Uterus (tissue), 4 donors: ENCODE measurements around the gene CEP85L. TPM values are rescaled to one million over a fixed set of nuclear protein-coding genes. Genes with fewer than 3 reads are reported as not detected.

Experiments
- DNase-seq, 2 donors: peaks; one replicate each; pipeline ENCODE4 v3.0.0-alpha.2; 2019 to 2020
- H3K27ac ChIP-seq, 2 donors: fragments of 200-600 bp; sonication (generic); 1 replicate in 1 of 2; 2 replicates in 1 of 2; pipeline ENCODE4 v1.5.1; 2016 to 2018
- H3K27me3 ChIP-seq, 2 donors: fragments of 200-600 bp; sonication (generic); one replicate each; pipeline ENCODE4 v1.5.1; 2018 to 2019; ENCODE audit warnings: control low read depth in 1 of 2
- H3K36me3 ChIP-seq, 2 donors: fragments of 200-600 bp; sonication (generic); one replicate each; pipeline ENCODE4 v1.5.1; 2019; ENCODE audit warnings: control low read depth in 1 of 2
- H3K4me1 ChIP-seq, 2 donors: fragments of 200-600 bp; sonication (generic); one replicate each; pipeline ENCODE4 v1.5.1; 2018 to 2019; ENCODE audit warnings: control low read depth in 1 of 2
- H3K4me3 ChIP-seq, 2 donors: fragments of 200-600 bp; sonication (generic); 1 replicate in 1 of 2; 2 replicates in 1 of 2; pipeline ENCODE4 v1.5.1; 2018 to 2019; ENCODE audit warnings: mild to moderate bottlenecking in 1 of 2
- H3K9me3 ChIP-seq, 2 donors: fragments of 200-600 bp; sonication (generic); one replicate each; pipeline ENCODE4 v1.5.1; 2019; ENCODE audit warnings: control low read depth in 1 of 2
- POLR2A ChIP-seq, 2 donors: fragments of 450-650 bp; IDR thresholded peaks; one replicate each; pipeline ENCODE4 v1.6.1; 2016; ENCODE audit warnings: antibody characterized with exemption in 2 of 2, mild to moderate bottlenecking in 1 of 2, moderate library complexity in 1 of 2
- intact Hi-C: fragments of 100-400 bp; cut with DNase I; formaldehyde crosslinking; loops from one replicate; pipeline ENCODE4 v1.15.1; 2023; ENCODE audit warnings: low total_unique reads
- total RNA-seq, 4 donors: library from RNA; depleted of rRNA in 3 of 4; stranded (reverse); fragments of >200 nt in 3 of 4; gene quantifications; one replicate each; pipeline versions ENCODE4 v1.1.0 to v1.2.4, GENCODE V29; 2014 to 2023
- TF ChIP-seq, protein P1 (sequence below), 4 experiments: fragments of 200-600 bp in 2 of 4; fragments of 450-650 bp in 2 of 4; sonication (generic) in 2 of 4; IDR thresholded peaks; one replicate each; pipeline ENCODE4 v1.5.1; 2016 to 2019; ENCODE audit warnings: antibody characterized with exemption in 4 of 4, mild to moderate bottlenecking in 2 of 4, moderate library complexity in 1 of 4
- donor health status: DM: yes; HTN: yes; CAD: no.

CEP85L gene
- total RNA-seq, 4 donors from 2014 or later: 32.7 to 968 (median 64.4) TPM

DNA sequence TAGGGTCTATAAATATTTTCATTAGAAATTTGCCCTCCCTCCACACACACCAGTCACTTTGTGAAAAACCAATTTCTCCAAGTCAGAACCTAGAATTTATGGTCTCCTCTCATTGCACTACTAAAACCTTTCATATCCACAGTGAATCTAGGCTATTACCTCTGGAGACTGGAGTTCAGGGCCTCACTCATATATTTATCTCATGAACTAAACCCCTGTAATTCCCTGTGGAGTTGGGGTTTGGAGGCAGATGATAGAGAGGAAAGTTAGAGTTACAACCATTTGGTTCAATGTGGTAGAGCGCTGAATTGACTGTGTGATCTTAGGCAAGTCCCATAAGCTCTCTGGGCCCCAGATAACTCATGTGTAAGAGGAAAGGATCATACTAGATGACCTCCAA lies 18.2 kb upstream of the CEP85L start:
- Histone ChIP-seq H3K27ac (peak overlapping the region in 1 of 2 donors; percentile 52), H3K4me3 (no peak overlapping the region), H3K4me1 (no peaks in the 10 kb centered on the region), H3K36me3 (no peaks in the 10 kb centered on the region), H3K9me3 (no peaks in the 10 kb centered on the region), H3K27me3 (no peaks in the 10 kb centered on the region)
- no peak for TF ChIP-seq POLR2A (IDR thresholded peaks at IDR 0.05)
- intact Hi-C loops: no loop called here
- no peak for DNase-seq

DNA sequence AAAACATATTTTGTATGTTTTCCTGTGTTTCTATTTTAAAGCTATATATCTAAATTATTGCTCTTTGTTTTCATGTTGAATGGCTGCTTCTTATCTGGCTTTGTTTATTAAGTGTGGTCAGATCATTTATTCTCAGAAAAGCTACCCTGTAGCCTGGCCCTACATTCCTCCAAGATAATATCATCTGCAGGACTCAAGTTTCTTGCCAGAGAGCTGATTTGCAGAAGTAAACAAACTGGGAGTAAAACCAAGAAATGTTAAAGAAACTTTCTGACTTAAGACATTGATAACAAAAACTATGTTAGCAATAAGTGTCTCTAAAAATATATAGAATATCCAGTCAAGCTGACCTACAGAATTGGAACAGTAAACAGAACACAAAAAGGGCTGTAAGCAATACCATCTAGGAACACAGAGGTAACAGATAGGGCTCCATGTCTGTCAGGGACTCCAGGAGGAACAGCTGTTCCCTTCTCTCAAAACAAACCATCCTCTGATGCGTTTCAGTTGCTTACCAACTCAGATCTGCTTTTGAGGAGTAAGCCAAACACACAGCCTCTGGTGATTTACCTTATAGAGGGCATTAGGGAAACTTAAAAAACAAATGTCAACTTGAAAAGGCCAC lies 17.5 kb upstream of the CEP85L start:
- Histone ChIP-seq H3K27me3 (no peaks in the 10 kb centered on the region), H3K27ac (peak overlapping the region in 1 of 2 donors; percentile 52), H3K36me3 (no peaks in the 10 kb centered on the region), H3K4me1 (no peaks in the 10 kb centered on the region), H3K4me3 (no peak overlapping the region), H3K9me3 (no peaks in the 10 kb centered on the region)
- TF ChIP-seq, protein P1, sequence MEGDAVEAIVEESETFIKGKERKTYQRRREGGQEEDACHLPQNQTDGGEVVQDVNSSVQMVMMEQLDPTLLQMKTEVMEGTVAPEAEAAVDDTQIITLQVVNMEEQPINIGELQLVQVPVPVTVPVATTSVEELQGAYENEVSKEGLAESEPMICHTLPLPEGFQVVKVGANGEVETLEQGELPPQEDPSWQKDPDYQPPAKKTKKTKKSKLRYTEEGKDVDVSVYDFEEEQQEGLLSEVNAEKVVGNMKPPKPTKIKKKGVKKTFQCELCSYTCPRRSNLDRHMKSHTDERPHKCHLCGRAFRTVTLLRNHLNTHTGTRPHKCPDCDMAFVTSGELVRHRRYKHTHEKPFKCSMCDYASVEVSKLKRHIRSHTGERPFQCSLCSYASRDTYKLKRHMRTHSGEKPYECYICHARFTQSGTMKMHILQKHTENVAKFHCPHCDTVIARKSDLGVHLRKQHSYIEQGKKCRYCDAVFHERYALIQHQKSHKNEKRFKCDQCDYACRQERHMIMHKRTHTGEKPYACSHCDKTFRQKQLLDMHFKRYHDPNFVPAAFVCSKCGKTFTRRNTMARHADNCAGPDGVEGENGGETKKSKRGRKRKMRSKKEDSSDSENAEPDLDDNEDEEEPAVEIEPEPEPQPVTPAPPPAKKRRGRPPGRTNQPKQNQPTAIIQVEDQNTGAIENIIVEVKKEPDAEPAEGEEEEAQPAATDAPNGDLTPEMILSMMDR (IDR thresholded peaks at IDR 0.05): no peak
- no peak for TF ChIP-seq POLR2A (IDR thresholded peaks at IDR 0.05)
- intact Hi-C loops: no loop called here
- DNase-seq: no peak

DNA sequence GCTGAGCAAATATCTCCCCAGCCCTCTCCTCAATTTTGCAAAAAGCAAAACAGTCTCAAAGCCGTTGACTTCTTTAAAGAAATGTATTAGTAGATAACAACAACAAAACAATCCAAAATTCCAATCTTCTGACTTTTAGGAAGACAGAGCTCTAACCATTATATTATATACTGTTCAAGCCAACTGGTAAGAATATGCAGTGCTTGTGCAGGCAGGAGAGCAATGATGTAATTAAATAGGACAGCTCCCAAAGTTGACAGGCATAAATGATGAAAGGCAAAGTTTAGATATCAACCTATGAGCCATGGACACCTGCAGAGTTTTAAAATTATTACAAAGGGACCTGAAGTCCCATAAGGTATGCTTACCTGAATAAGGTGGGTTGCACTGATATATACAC lies 16.6 kb upstream of the CEP85L start:
- no peaks in the 10 kb centered on the region for H3K4me1 ChIP-seq
- DNase-seq: no peak
- H3K36me3 ChIP-seq: no peaks in the 10 kb centered on the region
- no peaks in the 10 kb centered on the region for H3K27me3 ChIP-seq
- peak overlapping the region in 1 of 2 donors; percentile 4 for H3K27ac ChIP-seq
- no peaks in the 10 kb centered on the region for H3K9me3 ChIP-seq
- H3K4me3 ChIP-seq: no peak overlapping the region
- no peak for TF ChIP-seq POLR2A (IDR thresholded peaks at IDR 0.05)
- TF ChIP-seq, protein P1 (IDR thresholded peaks at IDR 0.05): no peak
- intact Hi-C loops: no loop called here

DNA sequence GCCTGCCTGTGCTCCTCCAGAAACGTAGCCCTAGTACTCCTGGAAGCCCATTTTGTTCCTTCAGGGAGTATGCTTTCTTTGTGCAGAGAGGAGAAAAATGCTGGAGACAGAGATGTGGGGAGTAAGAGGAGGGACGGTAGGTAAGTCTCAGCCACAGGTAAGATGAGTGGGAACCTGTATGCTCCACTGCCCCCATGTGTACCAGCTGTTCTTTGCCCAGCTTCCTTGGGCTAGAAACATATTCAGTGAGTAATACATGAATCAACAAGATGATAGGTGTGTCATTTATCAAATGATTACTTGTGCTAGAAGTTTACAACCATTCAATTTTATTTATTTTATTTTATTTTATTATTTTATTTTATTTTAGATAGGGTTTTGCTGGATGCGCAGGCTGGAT lies 13.6 kb upstream of the CEP85L start:
- DNase-seq: no peak
- TF ChIP-seq, protein P1 (IDR thresholded peaks at IDR 0.05): no peak
- TF ChIP-seq POLR2A (IDR thresholded peaks at IDR 0.05): no peak
- intact Hi-C loops: no loop called here
- Histone ChIP-seq H3K9me3 (no peaks in the 10 kb centered on the region), H3K4me3 (peak overlapping the region in 1 of 2 donors; percentile 28), H3K27ac (no peak overlapping the region), H3K27me3 (no peaks in the 10 kb centered on the region), H3K4me1 (no peaks in the 10 kb centered on the region), H3K36me3 (no peaks in the 10 kb centered on the region)

DNA sequence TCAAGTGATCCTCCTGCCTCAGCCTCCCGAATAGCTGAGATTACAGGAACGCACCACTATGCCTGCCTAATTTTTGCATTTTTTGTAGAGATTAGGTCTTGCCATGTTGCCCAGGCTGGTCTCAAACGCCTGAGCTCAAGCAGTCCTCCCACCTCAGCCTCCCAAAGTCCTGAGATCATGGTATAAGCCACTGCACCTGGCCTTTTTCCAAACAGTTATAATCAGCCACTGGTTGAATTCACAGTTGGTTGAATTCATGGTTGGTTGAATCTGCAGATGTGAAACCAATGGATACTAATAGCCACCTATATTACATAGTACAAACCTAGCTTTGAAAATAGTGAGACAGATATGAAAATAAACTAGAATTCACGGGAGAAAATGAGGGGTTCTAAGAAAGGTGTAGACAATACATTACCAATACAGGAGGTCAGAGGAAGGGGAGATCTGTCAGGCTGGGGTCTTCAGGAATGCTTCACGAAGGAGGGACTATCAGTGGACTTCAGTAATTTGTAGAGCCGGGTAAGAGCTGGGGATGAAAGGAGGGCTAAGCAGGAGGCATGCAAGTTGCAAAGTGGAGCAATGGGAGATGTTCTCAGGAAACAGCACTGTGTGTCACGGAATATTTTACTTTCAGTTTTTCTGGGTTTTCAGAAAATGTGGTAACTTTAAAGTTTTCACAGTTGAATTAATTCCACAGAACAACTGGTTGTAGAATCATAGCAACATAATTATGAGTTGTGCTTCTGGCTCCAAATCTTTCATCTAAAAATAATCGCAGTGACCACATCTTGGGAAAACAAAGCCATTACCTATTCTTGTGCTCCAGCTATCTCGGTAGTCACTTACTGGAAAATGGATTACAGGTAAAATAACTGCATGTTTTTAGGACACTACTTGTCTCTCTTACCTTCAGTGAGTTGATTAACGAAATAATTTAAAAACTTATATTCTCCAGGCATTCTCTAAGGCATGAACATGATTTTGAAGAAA lies 12.9 kb upstream of the CEP85L start:
- TF ChIP-seq, protein P1 (IDR thresholded peaks at IDR 0.05): no peak
- TF ChIP-seq POLR2A (IDR thresholded peaks at IDR 0.05): no peak
- no peaks in the 10 kb centered on the region for H3K36me3 ChIP-seq
- no peaks in the 10 kb centered on the region for H3K9me3 ChIP-seq
- no peak for DNase-seq
- no peaks in the 10 kb centered on the region for H3K4me1 ChIP-seq
- H3K27me3 ChIP-seq: no peaks in the 10 kb centered on the region
- intact Hi-C loops: no loop called here
- H3K4me3 ChIP-seq: peak overlapping the region in 1 of 2 donors; percentile 28
- peak overlapping the region in 1 of 2 donors; percentile 26 for H3K27ac ChIP-seq
